Epithelial cell of esophagus (primary cell): ENCODE results near the gene SAP30L.
A peak's percentile ranks its signal among the peaks of the same experiment; 100 is the strongest.

Experiments
- DNase-seq: peaks from one replicate; pipeline ENCODE4 v3.0.0; 2010; ENCODE audit warnings: low read depth
- H3K4me3 ChIP-seq: 2 replicates; pipeline ENCODE4 v1.5.1; 2011; ENCODE audit warnings: mild to moderate bottlenecking, low read length, control low read depth
- CTCF ChIP-seq: IDR thresholded peaks from 2 replicates; pipeline ENCODE4 v1.5.1; 2011; ENCODE audit warnings: low read depth, mild to moderate bottlenecking, low read length, control low read depth, inconsistent platforms; ENCODE audit not compliant: insufficient read depth; ENCODE audit errors: missing control alignments

Gene SAP30L

GRCh38 chr5:154418344-154418820, 27.4 kb upstream of the SAP30L start:
- no peak for DNase-seq
- no peak overlapping the region for H3K4me3 ChIP-seq
- no peak for TF ChIP-seq CTCF

- no peak overlapping the region for H3K4me3 ChIP-seq
- TF ChIP-seq CTCF = no peak
- no peak for DNase-seq
Observed at GRCh38 chr5:154419236-154419635, 26.6 kb upstream of the SAP30L start.

DNA sequence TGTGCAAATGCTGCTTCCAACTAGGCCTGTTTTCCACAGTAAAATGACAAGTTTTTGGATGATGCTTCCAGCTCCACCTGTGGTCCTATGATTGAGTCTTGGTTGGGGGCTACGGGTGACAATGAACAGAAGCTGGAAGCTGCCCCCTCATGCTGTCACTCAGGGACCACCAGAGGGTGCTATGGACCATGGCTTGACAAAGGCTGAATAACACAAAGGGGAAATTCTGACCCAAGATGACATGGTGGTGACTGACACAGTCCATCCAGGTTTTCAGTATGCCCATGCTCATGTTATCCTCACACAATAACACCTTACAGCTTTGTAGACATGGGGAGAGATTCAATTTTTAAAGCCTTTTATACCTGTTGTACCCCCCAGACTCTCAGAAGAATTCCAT, 23.9 kb upstream of the SAP30L start:
- TF ChIP-seq CTCF = peak; percentile 26
- peak; percentile 11 for DNase-seq
- H3K4me3 ChIP-seq = no peak overlapping the region

DNA sequence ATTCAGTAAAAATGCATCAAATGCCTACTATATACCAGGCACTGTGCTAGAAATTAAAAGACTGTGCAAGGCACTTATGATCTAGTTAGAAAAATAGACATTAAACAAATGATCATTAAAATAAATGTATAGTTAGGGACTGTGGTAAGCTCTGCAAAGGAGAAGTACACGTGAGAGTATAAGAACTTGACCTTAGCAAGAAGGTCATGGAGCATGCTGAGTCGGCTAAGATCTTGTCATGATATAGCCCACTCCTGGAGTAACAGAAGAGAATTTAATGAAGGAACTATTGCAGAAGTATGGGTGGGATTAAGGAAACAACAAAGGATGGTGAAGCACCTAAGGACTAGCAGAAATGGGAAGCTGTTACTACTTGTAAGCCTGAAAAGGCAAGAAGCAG, 23.5 kb upstream of the SAP30L start:
- no peak for DNase-seq
- no peak overlapping the region for H3K4me3 ChIP-seq
- TF ChIP-seq CTCF = no peak

GRCh38 chr5:154428208-154428607, 17.6 kb upstream of the SAP30L start:
- TF ChIP-seq CTCF = no peak
- no peak overlapping the region for H3K4me3 ChIP-seq
- DNase-seq = no peak

DNA sequence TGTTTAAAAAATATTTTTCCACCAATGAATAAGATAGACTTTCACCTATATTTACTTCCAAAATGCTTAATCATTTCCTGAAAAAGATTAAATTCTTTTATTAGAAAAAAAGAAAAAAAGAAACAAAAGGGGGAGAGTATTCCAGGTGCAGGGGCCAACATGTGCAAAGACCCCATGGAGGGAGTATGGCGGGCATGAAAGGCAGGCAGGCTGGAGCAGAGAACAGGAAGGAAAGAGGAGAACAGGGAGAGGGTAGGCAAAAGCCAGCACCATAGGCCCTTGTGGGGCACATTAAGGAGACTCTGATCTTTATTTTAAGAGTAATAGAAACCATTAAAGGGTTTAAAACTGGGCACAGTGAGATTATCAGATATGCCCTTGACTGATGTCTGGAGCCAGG, 16.5 kb upstream of the SAP30L start:
- TF ChIP-seq CTCF = no peak
- no peak for DNase-seq
- no peak overlapping the region for H3K4me3 ChIP-seq

DNA sequence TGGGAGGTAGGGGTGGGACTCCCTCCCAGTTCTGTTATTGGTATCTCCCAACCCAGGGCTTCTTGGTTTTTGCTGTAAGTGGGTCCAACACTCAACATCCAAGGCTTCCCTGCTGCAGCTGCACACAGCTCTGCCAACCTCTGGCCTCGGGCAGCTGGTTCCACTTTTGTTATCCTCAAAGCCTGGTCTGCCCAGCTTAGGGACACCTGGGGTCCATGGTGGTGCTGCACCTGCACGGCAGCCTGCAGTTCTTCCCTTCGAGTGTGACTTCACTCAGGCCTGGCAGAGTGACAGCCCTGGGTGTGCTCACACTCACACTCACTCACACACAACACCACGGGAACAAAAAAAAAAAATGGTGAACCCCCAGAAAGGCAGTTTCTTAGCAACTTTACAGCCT, 15.3 kb upstream of the SAP30L start:
- no peak overlapping the region for H3K4me3 ChIP-seq
- no peak for DNase-seq
- no peak for TF ChIP-seq CTCF
